Measurements from ENCODE around the gene YY1. TPM values are rescaled to one million over a fixed set of nuclear protein-coding genes. Genes with fewer than 3 reads are reported as not detected.

YY1 gene
- total RNA-seq, 1 donor from 2014 or later = 87.5 TPM

DNA sequence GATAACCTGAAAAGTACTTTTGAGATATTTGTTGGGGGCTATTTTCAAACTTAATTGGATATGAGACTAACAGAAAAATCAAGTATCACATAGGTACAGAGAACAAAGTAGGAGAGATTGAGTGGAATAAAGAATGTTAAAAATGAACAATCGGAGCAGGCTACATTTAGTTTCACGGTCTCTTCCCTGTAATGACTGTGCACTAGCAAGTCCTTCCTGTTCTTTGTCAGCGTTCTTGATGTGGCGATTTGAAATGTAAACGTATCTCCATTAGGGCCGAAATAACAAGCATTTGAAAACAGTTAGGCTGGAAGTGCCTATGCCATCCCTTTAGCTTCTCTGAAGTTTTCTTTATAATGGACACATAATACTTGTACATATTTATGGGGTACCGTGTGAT is 36.3 kb downstream of the YY1 start:
- H3K36me3 ChIP-seq (ENCODE audit: insufficient read depth, low read length) = peaks cover 19% of the 10 kb centered on the region
- DNase-seq (ENCODE audit: low read depth) (no peak), FAIRE-seq (no peak)
- no peak overlapping the region for H3K27ac Mint-ChIP-seq (ENCODE audit: unreplicated experiment)
- H3K4me3 Mint-ChIP-seq (ENCODE audit: unreplicated experiment) = no peak overlapping the region
- no peaks in the 10 kb centered on the region for H3K27me3 ChIP-seq (ENCODE audit: insufficient read depth, low read length)
- H3K4me2 ChIP-seq (ENCODE audit: low read length) = no peak overlapping the region
- peaks cover 34% of the 10 kb centered on the region for H3K4me1 Mint-ChIP-seq (ENCODE audit: low read depth, unreplicated experiment)
- no peaks in the 10 kb centered on the region for H3K9me3 Mint-ChIP-seq (ENCODE audit: unreplicated experiment)
- peaks cover 9% of the 10 kb centered on the region for H3K36me3 Mint-ChIP-seq (ENCODE audit: low read depth, unreplicated experiment)
- H4K20me1 ChIP-seq (ENCODE audit: insufficient read depth, low read length) = peaks cover 91% of the 10 kb centered on the region
- no peak overlapping the region for H3K9ac ChIP-seq (ENCODE audit: low read length)
- H3K9me3 ChIP-seq (ENCODE audit: insufficient read depth, low read depth, low read length) = no peaks in the 10 kb centered on the region
- H3K4me3 ChIP-seq (ENCODE audit: insufficient read depth, low read depth, low read length) = no peak overlapping the region
- H3K27ac ChIP-seq (ENCODE audit: low read depth, low read length) = no peak overlapping the region
- no peak overlapping the region for H2AFZ ChIP-seq (ENCODE audit: low read depth, low read length)
- H3K4me1 ChIP-seq (ENCODE audit: insufficient read depth, low read length) = peaks cover 18% of the 10 kb centered on the region
- TF ChIP-seq CTCF (IDR thresholded peaks at IDR 0.05; ENCODE audit: insufficient read depth, low read depth, low read length) = no peak
- TF ChIP-seq EZH2 (IDR thresholded peaks at IDR 0.05; ENCODE audit: insufficient read depth, low read length) = no peak
- peaks cover 91% of the 10 kb centered on the region for H3K79me2 ChIP-seq (ENCODE audit: insufficient read depth, low read length)
- no peaks in the 10 kb centered on the region for H3K27me3 Mint-ChIP-seq (ENCODE audit: low read depth, unreplicated experiment)

- peak overlapping the region; percentile 17 for H3K9ac ChIP-seq (ENCODE audit: low read length)
- peaks cover 19% of the 10 kb centered on the region for H3K36me3 ChIP-seq (ENCODE audit: insufficient read depth, low read length)
- H3K9me3 ChIP-seq (ENCODE audit: insufficient read depth, low read depth, low read length) = no peaks in the 10 kb centered on the region
- Mint-ChIP-seq H3K9me3 (ENCODE audit: unreplicated experiment) (no peaks in the 10 kb centered on the region), H3K27ac (ENCODE audit: unreplicated experiment) (peak overlapping the region; percentile 58), H3K4me1 (ENCODE audit: low read depth, unreplicated experiment) (peaks cover 55% of the 10 kb centered on the region), H3K27me3 (ENCODE audit: low read depth, unreplicated experiment) (no peaks in the 10 kb centered on the region), H3K36me3 (ENCODE audit: low read depth, unreplicated experiment) (peaks cover 8% of the 10 kb centered on the region), H3K4me3 (ENCODE audit: unreplicated experiment) (no peak overlapping the region)
- H3K79me2 ChIP-seq (ENCODE audit: insufficient read depth, low read length) = peaks cover 88% of the 10 kb centered on the region
- peaks cover 18% of the 10 kb centered on the region for H3K4me1 ChIP-seq (ENCODE audit: insufficient read depth, low read length)
- no peaks in the 10 kb centered on the region for H3K27me3 ChIP-seq (ENCODE audit: insufficient read depth, low read length)
- no peak overlapping the region for H2AFZ ChIP-seq (ENCODE audit: low read depth, low read length)
- TF ChIP-seq CTCF (IDR thresholded peaks at IDR 0.05; ENCODE audit: insufficient read depth, low read depth, low read length) = peak; percentile 31
- no peak for TF ChIP-seq EZH2 (IDR thresholded peaks at IDR 0.05; ENCODE audit: insufficient read depth, low read length)
- H3K27ac ChIP-seq (ENCODE audit: low read depth, low read length) = no peak overlapping the region
- FAIRE-seq (no peak), DNase-seq (ENCODE audit: low read depth) (peak; percentile 65)
- peaks cover 86% of the 10 kb centered on the region for H4K20me1 ChIP-seq (ENCODE audit: insufficient read depth, low read length)
- H3K4me3 ChIP-seq (ENCODE audit: insufficient read depth, low read depth, low read length) = no peak overlapping the region
- H3K4me2 ChIP-seq (ENCODE audit: low read length) = peak overlapping the region; percentile 17
Measured at GRCh38 chr14:100278702-100279101, 39.8 kb downstream of the YY1 start.

- Histone ChIP-seq H4K20me1 (ENCODE audit: insufficient read depth, low read length) (peaks cover 82% of the 10 kb centered on the region), H3K4me1 (ENCODE audit: insufficient read depth, low read length) (peaks cover 18% of the 10 kb centered on the region), H3K79me2 (ENCODE audit: insufficient read depth, low read length) (peaks cover 84% of the 10 kb centered on the region), H3K4me3 (ENCODE audit: insufficient read depth, low read depth, low read length) (no peak overlapping the region), H3K36me3 (ENCODE audit: insufficient read depth, low read length) (peaks cover 18% of the 10 kb centered on the region), H3K9me3 (ENCODE audit: insufficient read depth, low read depth, low read length) (no peaks in the 10 kb centered on the region), H3K9ac (ENCODE audit: low read length) (no peak overlapping the region), H2AFZ (ENCODE audit: low read depth, low read length) (no peak overlapping the region), H3K27me3 (ENCODE audit: insufficient read depth, low read length) (no peaks in the 10 kb centered on the region), H3K27ac (ENCODE audit: low read depth, low read length) (no peak overlapping the region), H3K4me2 (ENCODE audit: low read length) (peak overlapping the region; percentile 17)
- DNase-seq (ENCODE audit: low read depth) (no peak), FAIRE-seq (no peak)
- Mint-ChIP-seq H3K4me3 (ENCODE audit: unreplicated experiment) (no peak overlapping the region), H3K36me3 (ENCODE audit: low read depth, unreplicated experiment) (peaks cover 8% of the 10 kb centered on the region), H3K27ac (ENCODE audit: unreplicated experiment) (peak overlapping the region; percentile 4), H3K27me3 (ENCODE audit: low read depth, unreplicated experiment) (no peaks in the 10 kb centered on the region), H3K4me1 (ENCODE audit: low read depth, unreplicated experiment) (peaks cover 56% of the 10 kb centered on the region), H3K9me3 (ENCODE audit: unreplicated experiment) (no peaks in the 10 kb centered on the region)
- TF ChIP-seq CTCF (IDR thresholded peaks at IDR 0.05; ENCODE audit: insufficient read depth, low read depth, low read length) = no peak
- no peak for TF ChIP-seq EZH2 (IDR thresholded peaks at IDR 0.05; ENCODE audit: insufficient read depth, low read length)
Measured at GRCh38 chr14:100279133-100279532, 40.2 kb downstream of the YY1 start.

All from astrocyte (in vitro differentiated cells and primary cell).